ENCODE measurements around the gene MAD1L1. TPM values are rescaled to one million over a fixed set of nuclear protein-coding genes. Genes with fewer than 3 reads are reported as not detected.

Gene MAD1L1
- total and polyA plus RNA-seq, 2 of the 4 experiments (the other 2 are of a cell fraction), result 29.0 to 40.9 TPM

DNA sequence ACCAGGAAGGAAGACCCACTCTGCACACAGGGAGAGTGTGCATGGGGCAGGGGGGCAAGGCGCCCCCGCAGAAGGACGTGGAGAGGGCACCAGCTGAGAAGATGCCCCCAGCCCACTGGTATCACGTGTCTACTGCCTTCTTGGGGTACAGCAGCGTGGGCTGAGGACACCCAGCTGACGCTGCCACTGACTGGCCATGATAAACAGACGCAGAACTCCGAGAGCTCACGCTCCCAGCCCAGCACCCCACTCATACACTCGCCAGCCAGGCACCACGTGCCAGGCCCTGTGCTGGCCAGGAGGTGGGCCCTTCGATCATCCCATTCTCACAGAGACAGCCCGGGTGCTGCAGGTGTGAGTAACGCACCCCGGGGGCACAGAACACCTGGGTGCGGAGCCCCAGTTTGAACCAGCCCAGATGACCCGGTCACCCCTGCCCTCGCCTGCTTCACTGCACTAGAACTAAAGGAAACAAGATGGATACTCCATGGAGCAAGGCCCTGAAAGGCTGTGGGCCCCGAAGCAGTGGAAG is 199.8 kb downstream of the MAD1L1 start:
- H3K27me3 ChIP-seq (ENCODE audit: control insufficient read depth, insufficient read depth, low read length), result no peaks in the 10 kb centered on the region
- no peak overlapping the region for H2AK5ac ChIP-seq (ENCODE audit: low read depth, low read length)
- H2AK9ac ChIP-seq (replicated peaks; ENCODE audit: low read depth, low read length, poor library complexity), result no peak overlapping the region
- 76% methylated on average over 14 of the region's 19 CpGs; no CpG with 5 or more reads in 1 of the 2 experiments for WGBS, 2 experiments (ENCODE audit: extremely low coverage in 2 of 2, insufficient read length in 1 of 2)
- no peaks in the 10 kb centered on the region for H3K36me3 ChIP-seq (ENCODE audit: control insufficient read depth, insufficient read depth, low read length)
- ChIA-PET CTCF (no interaction called here), POLR2A (ENCODE audit: unreplicated experiment) (no interaction called here)
- no peak overlapping the region for H4K8ac ChIP-seq (ENCODE audit: low read depth in 2 of 2, low read length in 2 of 2)
- TF ChIP-seq NFE2L2 (IDR thresholded peaks at IDR 0.05; ENCODE audit: low read depth, low read length) (no peak), MAZ (IDR thresholded peaks at IDR 0.05; ENCODE audit: borderline replicate concordance, low read depth, low read length) (no peak), CEBPB (IDR thresholded peaks at IDR 0.05; ENCODE audit: low read depth, low read length) (no peak), POLR2A (IDR thresholded peaks at IDR 0.05; ENCODE audit: low read depth, low read length) (no peak), RCOR1 (IDR thresholded peaks at IDR 0.05; ENCODE audit: insufficient replicate concordance, low read length) (no peak), MAFK (IDR thresholded peaks at IDR 0.05; ENCODE audit: low read depth, low read length) (no peak), RFX5 (IDR thresholded peaks at IDR 0.05; ENCODE audit: low read depth, low read length) (no peak), MXI1 (IDR thresholded peaks at IDR 0.05; ENCODE audit: borderline replicate concordance, low read depth, low read length) (no peak)
- TF ChIP-seq, protein P1, sequence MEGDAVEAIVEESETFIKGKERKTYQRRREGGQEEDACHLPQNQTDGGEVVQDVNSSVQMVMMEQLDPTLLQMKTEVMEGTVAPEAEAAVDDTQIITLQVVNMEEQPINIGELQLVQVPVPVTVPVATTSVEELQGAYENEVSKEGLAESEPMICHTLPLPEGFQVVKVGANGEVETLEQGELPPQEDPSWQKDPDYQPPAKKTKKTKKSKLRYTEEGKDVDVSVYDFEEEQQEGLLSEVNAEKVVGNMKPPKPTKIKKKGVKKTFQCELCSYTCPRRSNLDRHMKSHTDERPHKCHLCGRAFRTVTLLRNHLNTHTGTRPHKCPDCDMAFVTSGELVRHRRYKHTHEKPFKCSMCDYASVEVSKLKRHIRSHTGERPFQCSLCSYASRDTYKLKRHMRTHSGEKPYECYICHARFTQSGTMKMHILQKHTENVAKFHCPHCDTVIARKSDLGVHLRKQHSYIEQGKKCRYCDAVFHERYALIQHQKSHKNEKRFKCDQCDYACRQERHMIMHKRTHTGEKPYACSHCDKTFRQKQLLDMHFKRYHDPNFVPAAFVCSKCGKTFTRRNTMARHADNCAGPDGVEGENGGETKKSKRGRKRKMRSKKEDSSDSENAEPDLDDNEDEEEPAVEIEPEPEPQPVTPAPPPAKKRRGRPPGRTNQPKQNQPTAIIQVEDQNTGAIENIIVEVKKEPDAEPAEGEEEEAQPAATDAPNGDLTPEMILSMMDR (conservative IDR thresholded peaks at IDR 0.05; ENCODE audit: low read depth, low read length), result no peak
- TF ChIP-seq, protein P2, sequence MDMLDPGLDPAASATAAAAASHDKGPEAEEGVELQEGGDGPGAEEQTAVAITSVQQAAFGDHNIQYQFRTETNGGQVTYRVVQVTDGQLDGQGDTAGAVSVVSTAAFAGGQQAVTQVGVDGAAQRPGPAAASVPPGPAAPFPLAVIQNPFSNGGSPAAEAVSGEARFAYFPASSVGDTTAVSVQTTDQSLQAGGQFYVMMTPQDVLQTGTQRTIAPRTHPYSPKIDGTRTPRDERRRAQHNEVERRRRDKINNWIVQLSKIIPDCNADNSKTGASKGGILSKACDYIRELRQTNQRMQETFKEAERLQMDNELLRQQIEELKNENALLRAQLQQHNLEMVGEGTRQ (IDR thresholded peaks at IDR 0.05; ENCODE audit: low read depth, low read length), result no peak
- no peak overlapping the region for H3K18ac ChIP-seq (ENCODE audit: low read depth, low read length)
- no peak overlapping the region for H2BK5ac ChIP-seq (ENCODE audit: low read depth, low read length, poor library complexity, severe bottlenecking)
- DNase-seq (no peak), ATAC-seq (ENCODE audit: low read depth) (no peak)
- H3K23ac ChIP-seq (ENCODE audit: low read depth, low read length), result no peak overlapping the region
- peaks cover 13% of the 10 kb centered on the region for H3K4me1 ChIP-seq (ENCODE audit: control insufficient read depth, insufficient read depth, low read length)
- peaks cover 15% of the 10 kb centered on the region for H3K9me3 ChIP-seq (ENCODE audit: control insufficient read depth, insufficient read depth, low read length)
- H3K4me2 ChIP-seq (ENCODE audit: low read depth, low read length), result no peak overlapping the region
- no peak overlapping the region for H3K56ac ChIP-seq (ENCODE audit: extremely low read depth, insufficient read depth, low read length)
- H3K14ac ChIP-seq (replicated peaks; ENCODE audit: low read depth, low read length), result no peak overlapping the region
- peaks cover 10% of the 10 kb centered on the region for H3K9me1 ChIP-seq (ENCODE audit: insufficient read depth, low read length)
- no peak overlapping the region for H2BK20ac ChIP-seq (ENCODE audit: low read depth, low read length)
- peaks cover 8 to 32% of the 10 kb centered on the region in 2 experiments; a peak in 3 of 4 replicates for H3K79me1 ChIP-seq (ENCODE audit: low read depth in 1 of 2, low read length in 2 of 2)
- BruUV-seq (replicated peaks), result no TSS peak
- no peak overlapping the region for H3K27ac ChIP-seq (ENCODE audit: insufficient read depth, low read length)
- H3K9ac ChIP-seq (ENCODE audit: low read depth, low read length), result no peak overlapping the region
- intact Hi-C loops (cut with micrococcal nuclease) (no loop called here), in situ Hi-C loops (cut with MboI; ENCODE audit: low sequenced_read_pairs) (no loop called here), dilution Hi-C loops (cut with HindIII; ENCODE audit: low sequenced_read_pairs, unreplicated experiment) (no loop called here)
- H2AFZ ChIP-seq (replicated peaks; ENCODE audit: low read length, poor library complexity), result peak overlapping the region; percentile 72
- no peak overlapping the region for H3K4ac ChIP-seq (ENCODE audit: low read depth, low read length)
- H4K20me1 ChIP-seq (ENCODE audit: insufficient read depth, low read length), result peaks cover 10% of the 10 kb centered on the region; the same call in 1 of the 2 replicates
- H2BK15ac ChIP-seq (ENCODE audit: low read depth, low read length), result no peak overlapping the region
- no peak overlapping the region for H4K5ac ChIP-seq (ENCODE audit: low read depth, low read length)
- H3K4me3 ChIP-seq (ENCODE audit: insufficient read depth, low read depth, low read length), result no peak overlapping the region
- H4K91ac ChIP-seq (ENCODE audit: insufficient read depth, low read depth, low read length), result no peak overlapping the region
- no peak overlapping the region for H2BK120ac ChIP-seq (ENCODE audit: low read depth, low read length)
